Upper lobe of left lung (tissue), 6 donors: ENCODE measurements around the gene RTBDN. TPM values are rescaled to one million over a fixed set of nuclear protein-coding genes. Genes with fewer than 3 reads are reported as not detected.
A peak's percentile ranks its signal among the peaks of the same experiment; 100 is the strongest.

Experiments used
- ATAC-seq, 2 donors: fragments of 200-7000 bp; cut with Tn5 transposase; one replicate each; pipeline ENCODE4 v1.9.1; 2022; ENCODE audit warnings: mild to moderate bottlenecking in 2 of 2, moderate library complexity in 2 of 2; ENCODE audit not compliant: low FRiP score in 2 of 2
- DNase-seq, 2 donors: peaks; one replicate each; pipeline ENCODE4 v3.0.0-alpha.2; 2019 to 2020
- H3K27ac ChIP-seq, 4 donors: fragments of 200-600 bp; sonication (generic); one replicate each; pipeline ENCODE4 v1.5.1; 2016 to 2019
- H3K27me3 ChIP-seq, 4 donors: fragments of 200-600 bp; sonication (generic); one replicate each; pipeline ENCODE4 v1.5.1; 2017 to 2019
- H3K36me3 ChIP-seq, 4 donors: fragments of 200-600 bp; sonication (generic); one replicate each; pipeline ENCODE4 v1.5.1; 2016 to 2019
- H3K4me1 ChIP-seq, 4 donors: fragments of 200-600 bp; sonication (generic); one replicate each; pipeline ENCODE4 v1.5.1; 2018 to 2019
- H3K4me3 ChIP-seq, 4 donors: fragments of 200-600 bp; sonication (generic); one replicate each; pipeline ENCODE4 v1.5.1; 2017 to 2019; ENCODE audit warnings: mild to moderate bottlenecking in 2 of 4, moderate library complexity in 1 of 4
- H3K9me3 ChIP-seq, 4 donors: fragments of 200-600 bp; sonication (generic); one replicate each; pipeline ENCODE4 v1.5.1; 2018 to 2019
- CTCF ChIP-seq, 6 experiments: fragments of 450-650 bp in 4 of 6; fragments of 200-600 bp in 2 of 6; sonication (generic) in 2 of 6; IDR thresholded peaks; one replicate each; pipeline ENCODE4 v1.5.1; 2016 to 2019; ENCODE audit warnings: antibody characterized with exemption in 6 of 6
- EP300 ChIP-seq, 4 donors: sonication (generic); formaldehyde crosslinking; IDR thresholded peaks; one replicate each; pipeline ENCODE4 v1.5.1; 2017; ENCODE audit warnings: antibody characterized with exemption in 4 of 4, control low read depth in 2 of 4
- POLR2A ChIP-seq, 4 donors: fragments of 450-650 bp; IDR thresholded peaks; one replicate each; pipeline ENCODE4 v1.5.1; 2016 to 2017; ENCODE audit warnings: antibody characterized with exemption in 4 of 4, mild to moderate bottlenecking in 2 of 4
- POLR2AphosphoS5 ChIP-seq, 2 donors: sonication (generic); formaldehyde crosslinking; IDR thresholded peaks; one replicate each; pipeline ENCODE4 v1.5.1; 2017; ENCODE audit warnings: antibody characterized with exemption in 2 of 2
- whole genome bisulfite sequencing, 2 donors: methylation state at CpG; one replicate each; pipeline ENCODE4 v1.1.5; 2017 to 2018; 5-methylcytosine and 5-hydroxymethylcytosine counted together
- total RNA-seq, 6 donors: library from RNA; depleted of rRNA in 4 of 6; stranded (reverse); fragments of >200 nt in 4 of 6; gene quantifications; one replicate each; pipeline versions ENCODE4 v1.1.0 to v1.2.1, GENCODE V29; 2016 to 2021
- donor health status: DM: no; HTN: no; CAD: no; lungs with moderate emphysema.
- donor health status: DM: no; HTN: yes; CAD: no; lungs with severe emphysema.

RTBDN gene
- total RNA-seq, 6 donors from 2014 or later, result not detected

- H3K4me3 ChIP-seq, result no peak overlapping the region
- WGBS, 2 donors, result 95 to 96% methylated on average over 6 of the region's 6 CpGs
- peaks cover 0 to 39% (median 25%) of the 10 kb centered on the region in 4 donors for H3K36me3 ChIP-seq
Measured at GRCh38 chr19:12875086-12875485, 40.7 kb upstream of the RTBDN start.

GRCh38 chr19:12873891-12874745 lies 39.7 kb upstream of the RTBDN start:
- peak overlapping the region in 2 of 4 donors; percentile 30 to 45 for H3K4me3 ChIP-seq
- H3K27ac ChIP-seq, result no peak overlapping the region
- peaks cover 0 to 39% (median 25%) of the 10 kb centered on the region in 4 donors for H3K36me3 ChIP-seq
- peak in 1 of 2 donors; percentile 86 for DNase-seq
- peak; percentile 2 to 3 for ATAC-seq
- no peaks in the 10 kb centered on the region for H3K9me3 ChIP-seq
- peaks cover 0 to 11% (median 4%) of the 10 kb centered on the region in 4 donors for H3K4me1 ChIP-seq
- no peaks in the 10 kb centered on the region for H3K27me3 ChIP-seq
- WGBS, 2 donors, result 89 to 94% methylated on average over 34 to 80 of the region's 86 CpGs
- TF ChIP-seq POLR2AphosphoS5 (IDR thresholded peaks at IDR 0.05), result no peak
- TF ChIP-seq POLR2A (IDR thresholded peaks at IDR 0.05), result no peak
- TF ChIP-seq CTCF (IDR thresholded peaks at IDR 0.05), result no peak
- no peak for TF ChIP-seq EP300 (IDR thresholded peaks at IDR 0.05)

More at GRCh38 chr19:12875086-12875485, 40.7 kb upstream of the RTBDN start:
- no peak overlapping the region for H3K27ac ChIP-seq
- TF ChIP-seq EP300 (IDR thresholded peaks at IDR 0.05) (no peak), POLR2AphosphoS5 (IDR thresholded peaks at IDR 0.05) (no peak), POLR2A (IDR thresholded peaks at IDR 0.05) (no peak), CTCF (IDR thresholded peaks at IDR 0.05) (no peak)
- H3K4me1 ChIP-seq, result peaks cover 0 to 12% (median 6%) of the 10 kb centered on the region in 4 donors
- H3K27me3 ChIP-seq, result no peaks in the 10 kb centered on the region
- H3K9me3 ChIP-seq, result no peaks in the 10 kb centered on the region
- ATAC-seq, result no peak
- DNase-seq, result no peak

- 47 to 81% methylated on average over 41 to 70 of the region's 70 CpGs for WGBS, 2 donors
- no peaks in the 10 kb centered on the region for H3K9me3 ChIP-seq
- ATAC-seq, result peak; percentile 67 to 77
- TF ChIP-seq POLR2A (IDR thresholded peaks at IDR 0.05), result peak in 1 of 4 donors; percentile 34
- no peak for TF ChIP-seq POLR2AphosphoS5 (IDR thresholded peaks at IDR 0.05)
- TF ChIP-seq EP300 (IDR thresholded peaks at IDR 0.05), result no peak
- no peak for TF ChIP-seq CTCF (IDR thresholded peaks at IDR 0.05)
- no peaks in the 10 kb centered on the region for H3K27me3 ChIP-seq
- peak in 1 of 2 donors; percentile 81 for DNase-seq
- peak overlapping the region in 3 of 4 donors; percentile 13 to 45 (median 30) for H3K4me3 ChIP-seq
- H3K36me3 ChIP-seq, result peaks cover 0 to 32% (median 20%) of the 10 kb centered on the region in 4 donors
- peak overlapping the region in 1 of 4 donors; percentile 30 for H3K27ac ChIP-seq
- peaks cover 0 to 11% (median 4%) of the 10 kb centered on the region in 4 donors for H3K4me1 ChIP-seq
Measured at GRCh38 chr19:12872941-12873890, 38.8 kb upstream of the RTBDN start.

- no peak for ATAC-seq
- DNase-seq, result no peak
- H3K4me1 ChIP-seq, result peaks cover 6 to 18% (median 11%) of the 10 kb centered on the region in 4 donors
- WGBS, 2 donors, result 85 to 87% methylated on average over 5 of the region's 5 CpGs
- no peak overlapping the region for H3K27ac ChIP-seq
- no peaks in the 10 kb centered on the region for H3K9me3 ChIP-seq
- TF ChIP-seq CTCF (IDR thresholded peaks at IDR 0.05), result no peak
- no peak for TF ChIP-seq EP300 (IDR thresholded peaks at IDR 0.05)
- no peak for TF ChIP-seq POLR2A (IDR thresholded peaks at IDR 0.05)
- no peak for TF ChIP-seq POLR2AphosphoS5 (IDR thresholded peaks at IDR 0.05)
- peaks cover 0 to 22% (median 10%) of the 10 kb centered on the region in 4 donors for H3K36me3 ChIP-seq
- peaks cover 0 to 2% (median 0%) of the 10 kb centered on the region in 4 donors for H3K27me3 ChIP-seq
- H3K4me3 ChIP-seq, result no peak overlapping the region
Measured at GRCh38 chr19:12872255-12872654, 37.9 kb upstream of the RTBDN start.
